Measurements from ENCODE around the gene KIAA1755. TPM values are rescaled to one million over a fixed set of nuclear protein-coding genes. Genes with fewer than 3 reads are reported as not detected.

KIAA1755 gene
- total RNA-seq, 1 experiment from 2014 or later = 0.17 TPM

DNA sequence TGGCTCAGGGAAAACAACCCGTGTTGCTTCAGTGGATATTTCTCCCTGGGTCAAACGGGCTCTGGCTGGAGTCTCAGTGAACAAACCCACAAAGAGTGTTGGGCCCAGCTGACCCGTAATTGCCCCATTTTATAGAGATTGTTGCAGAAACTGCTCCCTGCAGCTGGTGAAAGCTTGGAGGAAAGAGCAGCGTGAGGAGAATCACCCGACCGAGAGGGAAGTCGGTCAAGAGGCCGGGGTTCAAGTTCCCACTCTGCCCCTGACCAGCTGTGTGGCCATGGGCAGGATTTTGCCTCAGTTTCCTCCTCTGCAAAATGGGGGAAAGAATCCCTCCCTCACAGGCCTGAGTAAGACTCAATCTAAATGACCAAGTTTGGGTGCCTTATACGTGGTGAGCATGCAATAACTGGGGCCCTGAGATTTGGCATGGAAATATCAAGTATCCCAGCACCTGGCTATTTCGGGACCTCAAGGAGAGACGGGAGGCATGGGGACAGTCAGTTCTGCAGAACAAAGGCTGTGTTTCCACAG lies 93.8 kb downstream of the KIAA1755 start:
- Mint-ChIP-seq H3K4me3 (no peak overlapping the region), H3K4me1 (peaks cover 8 to 11% of the 10 kb centered on the region in 2 experiments; a peak in 3 of 4 replicates), H3K36me3 (ENCODE audit: insufficient read depth in 1 of 3, low read depth in 3 of 3) (no peaks in the 10 kb centered on the region), H3K27me3 (ENCODE audit: low read depth) (peaks cover 9% of the 10 kb centered on the region), H3K9me3 (peaks cover 0 to 2% of the 10 kb centered on the region in 2 experiments; a peak in 1 of 5 replicates), H3K27ac (no peak overlapping the region)
- Histone ChIP-seq H4K8ac (replicated peaks; ENCODE audit: insufficient read length, low read depth, low read length) (no peak overlapping the region), H2BK5ac (ENCODE audit: insufficient read length, low read length) (no peak overlapping the region), H3K4me1 (ENCODE audit: insufficient read depth, low read length) (no peaks in the 10 kb centered on the region), H3K27me3 (ENCODE audit: insufficient read depth, low read length) (no peaks in the 10 kb centered on the region), H3K4me2 (ENCODE audit: insufficient read depth, insufficient read length, low read length) (no peak overlapping the region), H3K9me3 (ENCODE audit: control insufficient read depth, low read depth, low read length) (no peaks in the 10 kb centered on the region), H4K91ac (ENCODE audit: insufficient read length, low read depth, low read length) (no peak overlapping the region), H3K23me2 (ENCODE audit: insufficient read length, low read depth, low read length, poor library complexity, severe bottlenecking) (peaks cover 4% of the 10 kb centered on the region), H3K56ac (ENCODE audit: insufficient read length, low read depth, low read length) (no peak overlapping the region), H3K23ac (ENCODE audit: insufficient read length, low read depth, low read length) (no peak overlapping the region), H3K4ac (ENCODE audit: low read depth, low read length) (no peak overlapping the region), H4K20me1 (ENCODE audit: control insufficient read depth, insufficient read depth, insufficient read length) (no peaks in the 10 kb centered on the region), H3K9ac (ENCODE audit: extremely low read depth, insufficient read length, low read length) (no peak overlapping the region), H3K79me1 (ENCODE audit: insufficient read depth, low read depth, low read length, poor library complexity, severe bottlenecking) (no peaks in the 10 kb centered on the region), H3K18ac (ENCODE audit: insufficient read length, low read depth, low read length) (no peak overlapping the region), H2BK120ac (ENCODE audit: low read depth, low read length, poor library complexity, severe bottlenecking) (no peak overlapping the region), H2BK20ac (ENCODE audit: low read depth, low read length, poor library complexity, severe bottlenecking) (no peak overlapping the region), H4K5ac (ENCODE audit: insufficient read length, low read depth, low read length) (no peak overlapping the region), H3T11ph (ENCODE audit: low read length) (no peak overlapping the region), H3K79me2 (ENCODE audit: insufficient read depth, low read length) (no peaks in the 10 kb centered on the region), H3K14ac (ENCODE audit: insufficient read depth, low read length) (no peak overlapping the region), H2AK5ac (ENCODE audit: insufficient read length, low read length) (no peak overlapping the region), H2AFZ (ENCODE audit: low read length) (no peak overlapping the region), H3K27ac (ENCODE audit: insufficient read length, low read depth, low read length) (no peak overlapping the region), H2BK12ac (ENCODE audit: insufficient read length, low read depth, low read length) (no peak overlapping the region), H2BK15ac (ENCODE audit: low read depth, low read length) (no peak overlapping the region)
- WGBS (ENCODE audit: extremely low coverage, insufficient read length, low lambda C conversion rate) = no CpG with 5 or more reads among the region's 11 CpGs
- no peak for DNase-seq
- TF ChIP-seq, protein P1, sequence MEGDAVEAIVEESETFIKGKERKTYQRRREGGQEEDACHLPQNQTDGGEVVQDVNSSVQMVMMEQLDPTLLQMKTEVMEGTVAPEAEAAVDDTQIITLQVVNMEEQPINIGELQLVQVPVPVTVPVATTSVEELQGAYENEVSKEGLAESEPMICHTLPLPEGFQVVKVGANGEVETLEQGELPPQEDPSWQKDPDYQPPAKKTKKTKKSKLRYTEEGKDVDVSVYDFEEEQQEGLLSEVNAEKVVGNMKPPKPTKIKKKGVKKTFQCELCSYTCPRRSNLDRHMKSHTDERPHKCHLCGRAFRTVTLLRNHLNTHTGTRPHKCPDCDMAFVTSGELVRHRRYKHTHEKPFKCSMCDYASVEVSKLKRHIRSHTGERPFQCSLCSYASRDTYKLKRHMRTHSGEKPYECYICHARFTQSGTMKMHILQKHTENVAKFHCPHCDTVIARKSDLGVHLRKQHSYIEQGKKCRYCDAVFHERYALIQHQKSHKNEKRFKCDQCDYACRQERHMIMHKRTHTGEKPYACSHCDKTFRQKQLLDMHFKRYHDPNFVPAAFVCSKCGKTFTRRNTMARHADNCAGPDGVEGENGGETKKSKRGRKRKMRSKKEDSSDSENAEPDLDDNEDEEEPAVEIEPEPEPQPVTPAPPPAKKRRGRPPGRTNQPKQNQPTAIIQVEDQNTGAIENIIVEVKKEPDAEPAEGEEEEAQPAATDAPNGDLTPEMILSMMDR (conservative IDR thresholded peaks at IDR 0.05) = no peak

All from H9 (cell line).